ENCODE data around the gene ATP11B. TPM values are rescaled to one million over a fixed set of nuclear protein-coding genes. Genes with fewer than 3 reads are reported as not detected.
A peak's percentile ranks its signal among the peaks of the same experiment; 100 is the strongest.

The ATP11B gene
- total RNA-seq, 2 experiments from 2014 or later, result 139 to 143 TPM

DNA sequence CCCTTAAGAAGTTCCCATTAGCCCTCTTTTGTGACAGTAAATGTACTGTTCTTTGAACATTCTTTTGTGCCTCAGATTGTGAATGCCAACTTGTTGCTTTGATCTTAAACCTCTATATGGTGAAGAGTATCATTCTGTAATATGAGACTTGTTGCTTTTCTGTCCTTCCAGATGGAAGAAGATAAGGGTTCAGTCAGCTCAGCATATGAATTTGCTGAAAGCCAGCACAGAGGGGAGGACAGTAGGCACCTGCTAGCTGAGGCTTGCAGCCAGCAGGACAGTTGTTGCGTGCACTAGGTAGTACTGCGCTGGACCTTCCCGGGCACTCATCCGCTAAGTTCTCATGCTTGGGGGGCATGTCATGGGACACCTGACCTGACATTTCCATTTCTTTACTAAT is 112.3 kb downstream of the ATP11B start:
- Histone ChIP-seq H3K4me3 (ENCODE audit: low read length) (no peak overlapping the region), H3K36me3 (ENCODE audit: insufficient read depth, low read length) (peaks cover 33% of the 10 kb centered on the region), H3K27me3 (ENCODE audit: control insufficient read depth in 1 of 2, insufficient read depth in 2 of 2, low read length in 2 of 2) (no peaks in the 10 kb centered on the region), H3K27ac (ENCODE audit: low read depth in 1 of 2, low read length in 2 of 2) (no peak overlapping the region), H3K9me3 (ENCODE audit: control insufficient read depth in 1 of 2, insufficient read depth in 1 of 2, low read length in 2 of 2) (no peaks in the 10 kb centered on the region), H3K4me1 (ENCODE audit: insufficient read depth, low read length) (peaks cover 5% of the 10 kb centered on the region)
- ChIA-PET CTCF (no interaction called here), POLR2A (no interaction called here)
- Mint-ChIP-seq H3K9me3 (no peaks in the 10 kb centered on the region), H3K27me3 (no peaks in the 10 kb centered on the region), H3K4me1 (ENCODE audit: low read depth) (peaks cover 12% of the 10 kb centered on the region), H3K27ac (peak overlapping the region; percentile 38), H3K36me3 (ENCODE audit: low read depth) (peaks cover 60% of the 10 kb centered on the region), H3K4me3 (no peak overlapping the region)
- intact Hi-C loops (cut with DNase I, micrococcal nuclease), result loop anchor here (5.0 to 10.0 kb wide), 2 partner anchors 77 to 119 kb away; partner anchors contain the start of gene DCUN1D1 (in 1 of the 2)
- TF ChIP-seq, protein P1, sequence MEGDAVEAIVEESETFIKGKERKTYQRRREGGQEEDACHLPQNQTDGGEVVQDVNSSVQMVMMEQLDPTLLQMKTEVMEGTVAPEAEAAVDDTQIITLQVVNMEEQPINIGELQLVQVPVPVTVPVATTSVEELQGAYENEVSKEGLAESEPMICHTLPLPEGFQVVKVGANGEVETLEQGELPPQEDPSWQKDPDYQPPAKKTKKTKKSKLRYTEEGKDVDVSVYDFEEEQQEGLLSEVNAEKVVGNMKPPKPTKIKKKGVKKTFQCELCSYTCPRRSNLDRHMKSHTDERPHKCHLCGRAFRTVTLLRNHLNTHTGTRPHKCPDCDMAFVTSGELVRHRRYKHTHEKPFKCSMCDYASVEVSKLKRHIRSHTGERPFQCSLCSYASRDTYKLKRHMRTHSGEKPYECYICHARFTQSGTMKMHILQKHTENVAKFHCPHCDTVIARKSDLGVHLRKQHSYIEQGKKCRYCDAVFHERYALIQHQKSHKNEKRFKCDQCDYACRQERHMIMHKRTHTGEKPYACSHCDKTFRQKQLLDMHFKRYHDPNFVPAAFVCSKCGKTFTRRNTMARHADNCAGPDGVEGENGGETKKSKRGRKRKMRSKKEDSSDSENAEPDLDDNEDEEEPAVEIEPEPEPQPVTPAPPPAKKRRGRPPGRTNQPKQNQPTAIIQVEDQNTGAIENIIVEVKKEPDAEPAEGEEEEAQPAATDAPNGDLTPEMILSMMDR (IDR thresholded peaks at IDR 0.05), result no peak
- ATAC-seq (ENCODE audit: poor library complexity) (no peak), DNase-seq (no peak)

DNA sequence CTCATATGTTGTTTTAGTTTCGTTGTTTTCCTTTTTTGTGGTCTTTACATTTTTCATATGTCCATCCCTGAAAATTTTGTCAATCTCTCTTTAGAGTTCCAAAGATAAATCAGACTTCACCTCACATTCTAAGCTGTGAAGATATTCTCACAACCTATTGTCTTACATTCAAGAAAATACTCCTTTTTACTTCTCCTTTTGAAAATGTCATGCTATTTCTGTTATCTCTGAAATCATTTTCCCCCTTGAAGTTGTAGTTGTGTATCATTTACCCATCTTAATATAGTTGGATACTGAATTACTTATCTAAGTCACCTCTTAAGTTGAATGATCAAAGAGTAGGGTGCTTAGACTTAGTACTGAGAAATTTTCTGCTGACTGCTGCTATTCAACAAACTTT is 112.7 kb downstream of the ATP11B start:
- DNase-seq, result no peak
- Histone ChIP-seq H3K27me3 (ENCODE audit: control insufficient read depth in 1 of 2, insufficient read depth in 2 of 2, low read length in 2 of 2) (no peaks in the 10 kb centered on the region), H3K27ac (ENCODE audit: low read depth in 1 of 2, low read length in 2 of 2) (no peak overlapping the region), H3K4me1 (ENCODE audit: insufficient read depth, low read length) (peaks cover 7% of the 10 kb centered on the region), H3K9me3 (ENCODE audit: control insufficient read depth in 1 of 2, insufficient read depth in 1 of 2, low read length in 2 of 2) (no peaks in the 10 kb centered on the region), H3K36me3 (ENCODE audit: insufficient read depth, low read length) (peaks cover 33% of the 10 kb centered on the region), H3K4me3 (ENCODE audit: low read length) (no peak overlapping the region)
- no peak overlapping the region for H3K27ac Mint-ChIP-seq
- CTCF ChIA-PET, result no interaction called here
- no peaks in the 10 kb centered on the region for H3K27me3 Mint-ChIP-seq
- TF ChIP-seq, protein P1 (IDR thresholded peaks at IDR 0.05), result no peak
- ATAC-seq (ENCODE audit: poor library complexity), result no peak
- H3K4me1 Mint-ChIP-seq (ENCODE audit: low read depth), result peaks cover 16% of the 10 kb centered on the region
- intact Hi-C loops (cut with DNase I, micrococcal nuclease), result loop anchor here (5.0 to 10.0 kb wide), 2 partner anchors 76 to 119 kb away; partner anchors contain the start of gene DCUN1D1 (in 1 of the 2)
- H3K9me3 Mint-ChIP-seq, result no peaks in the 10 kb centered on the region
- POLR2A ChIA-PET, result no interaction called here
- no peak overlapping the region for H3K4me3 Mint-ChIP-seq
- peaks cover 60% of the 10 kb centered on the region for H3K36me3 Mint-ChIP-seq (ENCODE audit: low read depth)

DNA sequence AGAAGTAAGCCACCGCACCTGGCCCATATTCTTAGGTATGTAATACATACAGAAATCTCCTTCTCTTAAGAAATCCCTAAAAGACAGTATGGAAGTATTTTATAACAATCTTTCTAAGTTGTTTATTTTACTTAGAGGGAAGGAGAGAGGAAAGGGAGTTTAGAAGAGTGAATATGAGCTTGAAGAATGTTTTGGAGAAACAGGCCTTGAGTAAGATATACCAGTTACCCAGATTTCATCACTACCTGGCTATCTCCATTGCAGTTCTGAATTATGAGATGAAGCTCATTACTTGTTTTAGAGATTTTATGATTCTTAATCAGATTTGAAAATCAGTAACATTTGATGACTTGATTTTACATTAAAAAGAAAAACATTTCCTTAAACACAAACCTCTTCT is 115.2 kb downstream of the ATP11B start:
- peaks cover 23% of the 10 kb centered on the region for H3K36me3 ChIP-seq (ENCODE audit: insufficient read depth, low read length)
- ATAC-seq (ENCODE audit: poor library complexity) (no peak), DNase-seq (no peak)
- H3K4me1 ChIP-seq (ENCODE audit: insufficient read depth, low read length), result peaks cover 17% of the 10 kb centered on the region
- Mint-ChIP-seq H3K27me3 (no peaks in the 10 kb centered on the region), H3K27ac (no peak overlapping the region), H3K36me3 (ENCODE audit: low read depth) (peaks cover 42% of the 10 kb centered on the region), H3K9me3 (no peaks in the 10 kb centered on the region), H3K4me1 (ENCODE audit: low read depth) (peaks cover 41% of the 10 kb centered on the region), H3K4me3 (no peak overlapping the region)
- H3K27me3 ChIP-seq (ENCODE audit: control insufficient read depth in 1 of 2, insufficient read depth in 2 of 2, low read length in 2 of 2), result no peaks in the 10 kb centered on the region
- no peaks in the 10 kb centered on the region for H3K9me3 ChIP-seq (ENCODE audit: control insufficient read depth in 1 of 2, insufficient read depth in 1 of 2, low read length in 2 of 2)
- ChIA-PET POLR2A (interaction anchor here (0.5 kb wide), 1 partner anchor 26 kb away, joined by 3 read pairs; no protein-coding TSS in a partner anchor), CTCF (no interaction called here)
- intact Hi-C loops (cut with DNase I, micrococcal nuclease), result loop anchor here (5.0 to 10.0 kb wide), 2 partner anchors 74 to 116 kb away; partner anchors contain the start of gene DCUN1D1 (in 1 of the 2)
- no peak overlapping the region for H3K4me3 ChIP-seq (ENCODE audit: low read length)
- TF ChIP-seq, protein P1 (IDR thresholded peaks at IDR 0.05), result no peak
- no peak overlapping the region for H3K27ac ChIP-seq (ENCODE audit: low read depth in 1 of 2, low read length in 2 of 2)
